Measurements from ENCODE around the gene VPS13A.
"Not testable (repeated sequence)": the region's sequence is repeated elsewhere in the genome, so short reads cannot be mapped to it uniquely, and the experiment has no call there.

Gene VPS13A

DNA sequence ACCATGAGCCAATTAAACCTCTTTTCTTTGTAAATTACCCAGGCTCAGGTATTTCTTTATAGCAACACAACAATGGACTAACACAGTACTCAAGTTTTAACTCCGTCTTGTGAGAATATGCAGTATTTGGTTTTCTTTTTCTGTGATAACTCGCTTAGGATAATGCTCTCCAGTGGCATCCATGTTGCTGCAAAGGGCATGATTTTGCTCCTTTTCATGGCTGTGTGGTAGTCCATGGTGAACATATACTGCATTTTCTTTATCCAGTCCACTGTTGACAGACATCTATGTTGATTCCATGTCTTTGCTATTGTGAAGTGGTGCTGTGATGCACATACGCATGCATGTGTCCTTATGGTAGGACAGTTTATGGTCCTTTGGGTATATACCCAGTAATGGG, 10.9 kb downstream of the VPS13A start:
- no peak for DNase-seq

DNA sequence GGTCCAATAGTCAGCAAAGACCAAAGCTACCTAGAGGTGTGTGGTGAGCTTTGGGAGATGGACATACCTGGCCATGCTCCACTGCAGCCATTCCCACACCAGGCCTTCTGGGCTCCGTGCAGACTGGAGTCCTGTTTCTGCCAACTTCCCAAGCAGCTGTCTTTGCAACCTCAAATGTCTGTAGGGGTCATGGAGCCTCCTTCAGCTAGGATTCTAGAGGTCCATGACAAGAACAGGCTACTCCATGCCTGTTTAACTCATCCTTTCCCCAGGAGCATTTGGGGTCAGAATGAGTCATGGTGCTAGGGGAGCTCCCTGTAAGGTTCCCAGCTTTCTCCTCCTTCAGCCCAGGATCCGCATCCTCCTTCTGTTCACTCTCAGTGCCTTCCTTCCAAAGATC, 17.1 kb downstream of the VPS13A start:
- no peak for DNase-seq

DNA sequence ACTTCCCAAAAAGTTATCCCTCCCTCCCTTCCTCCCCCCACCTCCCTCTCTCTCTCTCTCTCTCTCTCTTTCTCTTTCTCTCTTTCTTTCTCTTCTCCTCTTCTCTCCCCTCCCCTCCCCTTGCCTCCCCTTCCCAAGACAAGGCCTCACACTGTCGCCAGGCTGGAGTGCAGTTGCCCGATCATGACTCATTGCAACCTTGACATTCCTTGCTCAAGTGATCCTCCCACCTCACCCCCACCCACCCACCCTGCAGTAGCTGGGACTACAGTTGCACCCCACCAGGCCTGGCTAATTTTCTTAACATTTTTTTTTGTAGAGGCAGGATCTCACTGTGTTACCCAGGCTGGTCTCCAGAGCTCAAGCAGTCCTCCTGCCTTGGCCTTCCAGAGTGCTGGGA, 32.8 kb downstream of the VPS13A start:
- DNase-seq, result no peak

DNA sequence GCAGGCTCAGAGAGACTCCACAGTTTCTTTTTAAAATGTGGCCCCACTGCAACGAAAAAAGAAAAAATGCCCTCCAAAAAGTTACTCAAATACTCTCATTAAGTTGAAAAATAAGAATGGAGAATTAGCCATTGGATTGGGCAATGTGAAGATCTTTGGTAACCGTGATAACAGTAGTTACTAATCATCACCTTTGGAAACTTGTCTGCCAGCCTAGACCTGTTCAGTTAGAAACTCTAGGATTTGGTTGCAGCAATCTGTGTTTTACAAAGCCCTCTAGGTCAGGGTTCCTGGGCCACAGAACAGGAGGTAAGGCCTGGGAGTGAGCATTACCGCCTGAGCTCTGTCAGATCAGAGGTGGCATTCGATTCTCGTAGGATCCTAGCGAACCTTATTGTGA, 34.2 kb downstream of the VPS13A start:
- no peak for DNase-seq

DNA sequence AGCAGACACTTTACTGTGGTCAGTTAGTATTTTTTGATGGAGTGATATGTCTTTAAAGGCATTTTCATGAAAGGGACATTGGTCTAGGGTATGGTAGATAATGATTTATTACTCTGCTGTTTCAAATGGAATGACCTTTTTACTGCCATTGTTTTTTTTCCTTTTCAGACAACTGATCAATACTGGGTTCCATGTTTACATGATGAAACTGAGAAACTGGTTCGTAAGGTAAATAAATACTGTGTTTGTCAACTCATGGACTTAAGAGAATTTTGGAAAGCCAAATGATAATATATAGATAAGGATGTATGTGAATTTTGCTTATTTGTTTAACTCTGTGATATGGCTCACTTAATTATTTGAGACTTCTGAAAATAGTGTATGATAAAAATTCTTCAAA, 35.5 kb downstream of the VPS13A start:
- no peak for DNase-seq

DNA sequence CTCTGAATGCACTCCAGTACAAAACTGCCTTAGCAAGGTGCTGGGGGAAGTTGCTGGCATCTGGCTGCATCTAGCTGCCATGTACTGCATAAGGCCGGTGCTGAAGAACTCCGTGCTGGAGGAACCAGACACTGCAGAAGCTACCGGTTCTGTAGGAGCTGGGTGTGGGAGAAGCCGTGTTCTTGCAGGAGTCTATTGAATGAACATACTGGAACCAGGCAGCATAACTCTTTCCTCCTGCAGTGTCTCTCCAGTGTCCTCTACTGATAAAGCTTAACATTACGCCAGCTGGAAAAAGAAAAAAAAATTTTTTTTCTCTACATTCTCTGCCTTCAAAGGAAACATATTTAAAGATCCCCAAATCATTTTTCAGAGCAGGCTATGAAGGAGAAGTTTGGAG, 38.5 kb downstream of the VPS13A start:
- DNase-seq, result no peak

DNA sequence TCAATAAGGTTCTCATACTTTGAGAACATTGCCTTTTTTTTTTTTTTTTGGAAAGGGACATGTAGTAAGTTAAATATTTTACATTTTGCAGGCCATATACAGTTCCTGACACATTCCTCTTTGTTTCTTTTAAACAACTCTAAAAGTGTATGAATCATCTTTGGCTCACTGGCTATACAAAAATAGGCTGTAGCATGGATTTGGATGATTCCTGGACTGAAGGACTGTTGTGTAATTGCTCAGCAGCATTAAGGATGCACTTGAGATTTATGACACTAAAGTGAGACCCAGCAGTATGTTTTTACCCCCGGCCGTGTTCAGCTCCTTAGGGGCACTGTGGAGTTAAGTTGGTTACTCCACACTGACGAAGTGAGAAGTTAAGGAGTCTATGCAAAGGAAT, 41.3 kb downstream of the VPS13A start:
- no peak for DNase-seq

DNA sequence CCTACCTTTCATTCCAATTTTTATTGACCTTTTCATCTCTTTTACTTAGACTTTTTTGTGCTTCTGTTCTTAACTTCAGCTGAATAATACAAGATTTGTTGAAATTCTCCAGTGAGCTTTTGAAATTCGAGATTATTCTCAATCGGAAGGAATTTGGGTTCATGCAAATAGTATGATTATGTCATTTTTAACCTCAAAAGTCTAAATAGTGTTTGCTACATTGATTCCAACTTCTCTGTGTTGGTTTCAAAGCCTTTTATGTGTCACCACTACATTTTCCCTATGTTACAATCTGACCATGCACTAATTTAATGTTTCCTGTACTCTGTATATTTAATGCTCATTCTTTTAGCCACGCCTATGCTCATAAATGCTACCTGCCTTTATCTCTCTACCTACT, 44.1 kb downstream of the VPS13A start:
- DNase-seq, result no peak

DNA sequence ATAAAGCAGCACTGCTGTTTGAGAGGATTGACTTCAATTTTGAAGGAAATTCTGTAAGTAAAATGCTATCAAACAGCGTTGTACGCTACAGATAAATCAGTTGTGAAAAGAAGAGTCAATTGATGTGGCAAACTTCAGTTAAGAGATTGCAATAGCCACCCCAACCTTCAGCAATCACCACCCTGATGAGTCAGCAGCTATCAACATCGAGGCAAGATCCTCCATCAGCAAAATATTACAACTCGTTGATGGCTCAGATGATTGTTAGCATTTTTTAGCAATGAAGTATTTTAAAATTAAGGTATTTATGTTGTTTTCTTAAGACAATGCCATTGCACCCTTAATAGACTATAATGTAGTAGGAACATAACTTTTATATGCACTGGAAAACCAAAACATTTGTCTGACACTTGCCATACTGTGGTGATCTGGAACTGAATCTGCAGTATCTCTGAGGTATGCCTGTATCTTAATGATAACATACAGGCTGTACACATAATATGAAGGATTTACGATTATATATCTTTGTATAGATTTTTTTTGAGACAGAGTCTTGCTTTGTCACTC, 47.5 kb downstream of the VPS13A start:
- no peak for DNase-seq

DNA sequence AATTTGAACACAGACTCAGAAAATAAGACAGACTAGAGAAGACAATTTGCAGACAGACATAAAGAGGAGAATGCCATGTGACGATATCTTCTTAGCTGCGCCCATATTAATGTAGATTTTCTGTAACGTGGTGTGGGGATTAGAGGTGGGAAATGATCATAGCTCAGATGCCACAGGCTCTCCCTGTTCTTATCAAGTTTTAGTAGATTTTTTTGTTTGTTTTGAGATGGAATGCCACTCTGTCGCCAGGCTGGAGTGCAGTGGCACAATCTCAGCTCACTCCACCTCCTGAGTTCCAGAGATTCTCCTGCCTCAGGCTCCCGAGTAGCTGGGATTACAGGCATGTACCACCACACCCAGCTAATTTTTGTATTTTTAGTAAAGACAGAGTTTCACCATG, 59.4 kb downstream of the VPS13A start:
- DNase-seq, result no peak

DNA sequence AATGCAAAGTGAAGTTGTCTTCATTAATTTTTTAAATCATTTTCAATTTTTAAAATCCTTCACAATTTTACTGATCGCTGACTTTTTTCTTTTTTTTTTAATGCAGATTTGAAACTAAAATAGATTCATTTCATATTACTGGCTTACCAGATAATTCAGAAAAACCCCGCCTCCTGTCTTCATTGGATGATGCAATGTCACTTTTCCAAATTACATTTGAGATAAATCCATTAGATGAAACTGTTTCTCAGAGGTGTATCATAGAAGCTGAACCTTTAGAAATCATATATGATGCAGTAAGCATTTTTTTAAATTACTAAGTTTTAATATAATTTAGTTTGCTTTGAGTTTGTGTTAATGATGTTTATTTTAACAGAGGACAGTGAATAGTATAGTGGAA, 60.6 kb downstream of the VPS13A start:
- DNase-seq, result no peak

DNA sequence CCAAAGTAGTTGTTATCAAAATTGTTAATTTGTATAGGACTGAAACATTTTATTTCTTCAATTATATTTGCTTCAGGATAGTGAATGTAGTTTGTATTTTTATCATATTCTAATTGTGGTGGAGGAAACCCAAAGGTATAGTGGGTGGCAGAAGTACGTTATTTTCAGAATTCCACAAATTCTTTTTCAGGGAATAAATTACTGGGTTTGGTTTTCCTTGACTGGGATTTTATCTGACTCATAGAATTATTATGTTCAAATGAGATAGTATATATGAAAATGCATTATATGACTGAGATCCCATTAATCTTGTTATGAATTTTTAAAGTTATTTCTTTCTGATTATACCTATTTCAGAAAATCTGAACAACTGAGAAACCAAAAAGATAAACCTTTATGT, 73.7 kb downstream of the VPS13A start:
- DNase-seq, result no peak

DNA sequence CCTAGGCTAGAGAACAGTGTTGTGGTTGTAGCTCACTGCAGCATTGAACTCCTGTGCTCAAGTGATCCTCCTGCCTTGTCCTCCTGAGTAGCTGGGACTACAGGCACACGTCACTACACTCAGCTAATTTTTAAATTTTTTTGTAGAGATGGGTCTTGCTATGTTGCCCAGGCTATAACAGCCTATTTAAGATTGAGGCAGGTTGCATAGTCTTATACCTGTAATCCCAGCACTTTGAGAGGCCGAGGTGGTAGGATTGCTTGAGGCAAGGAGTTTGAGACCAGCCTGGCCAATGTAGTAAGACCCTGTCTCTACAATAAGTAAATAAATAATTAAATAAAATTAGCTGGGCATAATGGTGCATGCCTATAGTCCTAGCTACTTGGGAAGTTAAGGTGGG, 79.9 kb downstream of the VPS13A start:
- no peak for DNase-seq

DNA sequence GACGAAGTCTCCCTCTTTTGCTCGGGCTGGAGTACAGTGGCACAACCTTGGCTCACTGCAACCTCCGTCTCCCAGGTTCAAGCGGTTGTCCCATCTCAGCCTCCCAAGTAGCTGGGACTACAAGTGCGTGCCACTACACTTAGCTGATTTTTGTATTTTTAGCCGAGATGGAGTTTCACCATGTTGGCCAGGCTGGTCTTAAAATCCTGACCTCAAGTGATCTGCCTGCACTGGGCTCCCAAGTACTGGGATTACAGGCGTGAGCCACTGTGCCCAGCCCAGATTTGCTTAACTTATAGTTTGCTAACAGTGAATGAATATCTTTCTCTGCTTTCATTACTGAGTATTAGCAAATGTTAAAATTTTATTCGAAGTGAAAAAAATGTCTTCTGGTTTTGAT, 84.3 kb downstream of the VPS13A start:
- DNase-seq, result no peak

DNA sequence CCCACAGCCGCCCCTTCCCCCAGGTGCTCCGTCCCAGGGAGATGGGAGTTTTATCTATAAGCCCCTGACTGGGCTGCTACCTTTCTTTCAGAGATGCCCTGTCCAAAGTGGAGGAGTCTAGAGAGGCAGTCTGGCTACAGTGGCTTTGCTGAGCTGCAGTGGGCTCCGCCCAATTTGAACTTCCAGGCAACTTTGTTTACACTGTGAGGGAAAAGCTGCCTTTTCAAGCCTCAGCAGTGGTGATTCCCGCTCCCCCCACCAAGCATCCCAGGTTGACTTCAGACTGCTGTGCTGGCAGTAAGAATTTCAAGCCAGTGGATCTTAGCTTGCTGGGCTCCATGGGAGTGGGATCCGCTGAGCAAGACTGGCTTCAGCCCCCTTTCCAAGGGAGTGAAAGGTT, 90.4 kb downstream of the VPS13A start:
- not testable (repeated sequence) for DNase-seq

DNA sequence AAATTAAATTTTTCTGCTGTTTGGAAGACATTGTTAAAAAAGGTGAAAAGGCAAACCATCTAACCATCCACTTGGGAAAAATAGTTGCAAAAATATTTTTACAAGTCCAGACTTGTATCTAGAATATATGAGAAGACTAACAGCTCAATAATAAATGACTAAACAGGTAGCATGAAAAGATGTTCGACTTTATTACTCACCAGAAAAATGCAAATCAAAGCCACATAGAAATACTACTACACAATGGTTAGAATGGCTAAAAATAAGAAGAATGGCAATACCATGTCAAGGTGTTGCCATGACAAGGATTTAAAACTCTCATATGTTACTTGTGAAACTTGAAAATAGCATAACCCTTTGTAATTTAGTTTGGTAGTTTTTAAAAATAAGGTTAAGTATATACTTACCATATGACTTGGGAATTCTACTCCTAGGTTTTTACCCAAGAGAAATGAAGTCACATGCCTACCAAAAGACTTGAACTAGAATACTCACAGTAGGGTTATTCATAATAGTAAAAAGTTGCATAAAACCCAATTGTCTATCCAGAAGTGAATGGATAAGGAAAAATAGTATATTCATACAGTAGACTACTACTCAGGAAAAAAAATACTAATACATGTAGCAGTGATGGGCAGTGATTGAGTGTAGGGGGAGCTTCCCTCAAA, 93.8 kb downstream of the VPS13A start:
- no peak for DNase-seq

DNA sequence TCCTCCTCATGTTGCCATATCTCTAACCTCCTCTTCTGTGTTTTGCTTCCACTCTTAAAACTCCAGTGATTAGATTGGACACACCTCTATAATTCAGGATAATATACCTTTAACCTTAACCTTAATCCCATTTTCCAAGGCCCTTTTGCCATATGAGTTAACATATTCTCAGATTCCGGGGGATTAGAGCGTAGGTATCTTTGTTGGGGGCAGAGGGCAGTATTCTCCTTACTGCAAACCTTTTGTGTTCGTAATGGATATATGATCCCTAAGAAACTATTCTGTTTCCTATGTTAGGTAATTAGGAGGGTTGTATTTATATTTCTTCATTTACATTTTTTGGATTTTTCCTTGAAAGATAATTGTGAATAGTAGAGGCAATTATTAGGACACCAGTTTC, 99.5 kb downstream of the VPS13A start:
- no peak for DNase-seq

DNA sequence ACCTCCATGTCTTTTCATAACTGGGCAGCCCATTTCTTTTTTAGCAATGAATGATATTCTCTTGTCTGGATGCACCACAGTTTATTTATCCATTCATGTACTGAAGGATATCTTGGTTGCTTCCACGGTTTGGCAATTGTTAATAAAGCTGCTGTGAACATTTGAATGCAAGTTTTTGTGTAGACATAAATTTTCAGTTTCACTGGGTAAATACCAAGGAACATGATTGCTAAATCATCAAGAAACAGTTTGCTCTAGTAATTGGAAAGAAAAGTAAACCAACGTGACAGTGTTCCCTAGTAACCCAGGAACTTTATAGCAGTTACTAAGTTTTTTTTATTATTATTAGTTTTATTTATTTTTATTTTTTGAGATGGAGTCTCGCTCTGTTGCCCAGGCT, 100.4 kb downstream of the VPS13A start:
- no peak for DNase-seq

DNA sequence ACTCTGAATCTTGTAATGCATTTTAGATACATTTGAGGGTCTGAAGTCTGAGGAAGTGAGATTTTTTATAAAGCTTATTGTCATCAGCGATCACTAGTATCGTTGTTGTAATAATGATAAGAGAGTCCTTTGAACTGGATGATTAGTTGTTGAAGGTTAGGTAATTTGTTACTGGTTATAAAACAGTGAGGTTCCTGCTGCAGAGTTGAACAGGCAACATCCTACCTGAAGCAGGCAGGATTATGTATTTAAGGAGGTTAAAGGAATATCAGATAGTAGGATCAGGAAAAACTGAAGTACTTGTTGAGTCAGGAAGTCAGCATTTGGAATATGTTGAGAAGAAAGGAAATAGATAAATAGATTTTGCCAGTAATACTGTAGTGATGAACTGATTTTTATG, 106.7 kb downstream of the VPS13A start:
- no peak for DNase-seq

DNA sequence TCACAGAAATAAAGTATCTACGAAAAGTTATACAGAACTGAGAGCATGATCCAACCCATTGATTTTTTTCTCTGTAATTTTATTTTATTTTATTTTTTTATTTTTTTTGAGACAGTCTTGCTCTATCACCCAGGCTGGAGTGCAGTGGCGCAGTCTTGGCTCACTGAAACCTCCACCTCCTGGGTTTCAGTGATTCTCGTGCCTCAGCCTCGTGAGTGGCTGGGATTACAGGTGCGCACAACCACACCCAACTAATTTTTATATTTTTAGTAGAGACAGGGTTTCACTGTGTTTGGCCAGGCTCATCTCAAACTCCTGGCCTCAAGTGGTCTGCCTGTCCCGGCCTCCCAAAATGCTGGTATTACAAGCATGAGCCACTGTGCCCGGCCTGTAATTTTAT, 107.3 kb downstream of the VPS13A start:
- no peak for DNase-seq

DNA sequence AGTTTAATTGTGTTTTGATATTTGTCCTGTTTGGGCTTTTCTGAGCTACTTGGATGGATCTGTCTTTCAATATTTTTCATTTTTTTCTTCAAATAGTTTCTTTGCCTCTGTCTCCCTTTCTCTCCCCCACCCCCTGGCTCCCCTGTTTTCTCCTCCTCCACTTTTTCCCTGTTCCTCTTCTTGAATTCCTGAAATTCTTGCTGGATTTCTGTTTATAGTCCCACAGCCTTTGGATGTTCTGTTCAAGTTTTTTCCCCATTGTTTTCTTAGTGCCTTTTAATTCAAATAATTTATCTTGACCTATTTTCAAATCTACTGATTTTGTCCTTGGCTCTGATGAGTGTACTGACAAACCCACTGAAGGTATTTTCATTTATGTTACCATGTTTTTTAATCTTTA, 113.0 kb downstream of the VPS13A start:
- no peak for DNase-seq

DNA sequence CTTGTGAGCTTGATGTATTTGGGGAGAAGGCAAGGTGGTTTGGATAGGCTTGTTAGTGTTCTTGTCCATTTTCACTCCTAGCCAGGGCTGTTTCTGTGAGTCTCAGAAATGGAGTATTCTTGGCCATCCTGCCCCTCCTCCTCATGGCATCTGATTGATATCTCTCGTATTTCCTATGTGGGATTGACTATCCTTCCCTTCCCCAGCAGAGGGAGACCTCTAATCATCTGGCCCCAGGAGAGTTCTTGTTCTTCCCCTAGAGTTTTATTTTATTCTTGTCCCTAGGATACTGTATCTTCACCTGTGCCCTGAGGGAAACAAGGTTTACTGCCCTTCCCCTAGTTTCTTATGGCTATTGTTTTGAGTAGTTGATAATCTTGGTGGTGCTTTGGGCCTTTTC, 114.4 kb downstream of the VPS13A start:
- no peak for DNase-seq

DNA sequence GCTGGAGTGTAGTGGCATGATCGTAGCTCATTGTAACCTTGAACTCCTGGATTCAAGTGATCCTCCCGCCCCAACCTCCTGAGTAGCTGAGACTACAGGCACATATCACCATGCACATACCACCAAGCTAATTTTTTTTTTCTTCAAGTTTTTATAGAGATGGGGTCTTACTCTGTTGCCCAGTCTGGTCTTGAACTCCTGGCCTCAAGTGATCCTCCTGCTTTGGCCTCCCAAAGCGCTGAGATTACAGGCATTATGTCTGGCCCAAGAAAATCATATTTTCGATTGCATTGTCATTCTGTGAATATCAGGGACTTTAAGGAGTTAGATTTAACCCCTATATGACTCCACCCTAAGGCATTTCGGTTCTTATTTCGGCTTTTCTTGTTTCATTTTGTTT, 116.6 kb downstream of the VPS13A start:
- no peak for DNase-seq

DNA sequence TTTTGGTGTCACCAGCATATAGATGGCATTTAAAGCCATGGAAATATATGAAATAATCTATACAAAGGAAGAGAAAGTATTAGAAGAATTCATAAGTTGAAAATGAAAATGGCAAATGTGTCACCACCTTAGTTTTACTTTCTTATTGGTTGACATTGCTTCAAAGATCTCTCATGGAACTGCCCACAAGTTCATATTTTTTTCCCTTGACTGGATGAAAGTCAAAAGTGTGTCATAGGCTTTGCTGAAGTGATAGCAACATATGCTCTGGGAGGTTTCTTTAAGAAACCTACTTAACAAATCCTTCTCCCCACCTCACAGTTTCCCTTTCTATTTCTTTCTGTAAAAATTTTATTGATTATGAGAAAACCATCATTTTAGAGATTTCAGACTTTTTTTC, 127.2 kb downstream of the VPS13A start:
- DNase-seq, result no peak

DNA sequence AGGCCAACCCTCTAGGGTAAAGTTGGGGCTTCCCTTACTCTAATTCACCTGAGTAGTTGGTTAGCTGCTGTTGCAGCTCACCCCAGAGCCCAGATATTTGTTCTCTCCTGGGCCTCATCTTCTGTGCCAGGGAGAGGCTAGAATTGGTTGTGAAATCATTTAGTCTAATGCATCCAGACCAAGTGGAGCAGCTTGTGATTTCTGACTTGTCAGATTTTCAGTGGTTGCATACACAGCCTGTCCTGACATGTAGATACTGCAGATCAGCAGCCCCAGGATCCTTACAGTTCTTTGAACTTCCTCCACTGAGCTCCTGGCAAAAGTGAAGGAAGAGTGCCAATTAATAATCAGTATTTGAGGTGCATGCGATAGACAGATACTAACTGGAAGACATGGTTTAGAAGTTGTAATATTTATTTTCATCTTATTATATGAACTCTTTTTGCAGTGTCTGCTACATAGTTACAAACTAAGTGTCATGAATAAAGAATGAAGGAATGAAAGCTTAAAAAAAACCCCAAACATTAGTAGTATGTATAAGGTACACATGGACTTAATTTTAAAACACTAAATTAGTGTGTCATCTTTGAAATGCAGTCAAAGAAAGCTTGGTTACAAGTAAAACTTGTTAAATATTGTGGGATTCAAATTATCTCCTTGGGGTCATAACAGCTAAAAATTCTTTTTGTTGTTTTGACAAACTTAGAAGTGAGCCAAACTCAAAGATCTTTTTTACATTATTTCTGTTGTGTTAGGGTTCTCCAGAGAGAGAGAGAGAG, 128.5 kb downstream of the VPS13A start:
- DNase-seq, result no peak
